GM12878 (cell line): ENCODE results near the gene ATAD3A.
"Not testable (repeated sequence)": the region's sequence is repeated elsewhere in the genome, so short reads cannot be mapped to it uniquely, and the experiment has no call there.

Experiments used
- CTCF ChIP-seq, 3 experiments: IDR thresholded peaks in 2 of 3; conservative IDR thresholded peaks in 1 of 3; 2 replicates each; pipeline ENCODE4 v1.5.1; 2011; ENCODE audit warnings: low read depth in 3 of 3, low read length in 3 of 3, mild to moderate bottlenecking in 3 of 3, control low read depth in 2 of 3, moderate library complexity in 2 of 3, inconsistent platforms in 1 of 3, mixed read lengths in 1 of 3; ENCODE audit not compliant: control insufficient read depth in 2 of 3, insufficient read depth in 1 of 3; ENCODE audit errors: extremely low read depth in 1 of 3
- MYC ChIP-seq: IDR thresholded peaks from 2 replicates; pipeline ENCODE4 v1.6.1; 2011; ENCODE audit warnings: mild to moderate bottlenecking, low read length, moderate library complexity, inconsistent platforms; ENCODE audit not compliant: insufficient read depth, insufficient replicate concordance, insufficient read length, severe bottlenecking

- TF ChIP-seq MYC; CTCF (IDR thresholded peaks at IDR 0.05 in 2 of 3, conservative IDR thresholded peaks at IDR 0.05 in 1 of 3; ENCODE audit: control insufficient read depth in 2 of 3, extremely low read depth in 1 of 3, insufficient read depth in 1 of 3, low read depth in 3 of 3, low read length in 3 of 3): not testable (repeated sequence)
Measured at GRCh38 chr1:1494311-1494710, 17.7 kb upstream of the ATAD3A start.
